AG04449 (cell line): ENCODE data around the gene BLTP3B.
"Not testable (repeated sequence)": the region's sequence is repeated elsewhere in the genome, so short reads cannot be mapped to it uniquely, and the experiment has no call there.

ENCODE experiments used
- CTCF ChIA-PET: fragments of 350-600 bp; formaldehyde crosslinking; extraction: SDS; loops from one replicate; lab custom pipeline; 2021; ENCODE audit warnings: antibody characterized with exemption; lab: Yijun Ruan, JAX
- POLR2A ChIA-PET: fragments of 400-600, 350-600 bp; formaldehyde crosslinking; extraction: SDS; loops from one replicate; lab custom pipeline; 2020; ENCODE audit warnings: antibody characterized with exemption, inconsistent platforms; lab: Yijun Ruan, JAX
- DNase-seq: peaks from one replicate; pipeline ENCODE4 v3.0.0-alpha.2; 2010; ENCODE audit warnings: low read depth, low spot score
- H3K4me3 ChIP-seq: 2 replicates; pipeline ENCODE4 v1.5.1; 2011; ENCODE audit warnings: low read depth, mild to moderate bottlenecking, control low read depth, low read length
- CTCF ChIP-seq: IDR thresholded peaks from one replicate; pipeline ENCODE4 v1.5.1; 2011; ENCODE audit warnings: mild to moderate bottlenecking, moderate library complexity, low read length, control low read depth, inconsistent platforms; ENCODE audit not compliant: insufficient read depth; ENCODE audit errors: missing control alignments

The BLTP3B gene

GRCh38 chr12:100142851-100143559 is at the start of gene BLTP3B:
BLTP3B (minus strand) TSS chr12:100142874; CDS start chr12:100142635, 239 bp downstream.
- ChIA-PET CTCF (interaction anchor here (1.2 to 3.8 kb wide), 2 partner anchors 12 to 41 kb away, joined by 3 to 39 read pairs; no protein-coding TSS in a partner anchor), POLR2A (no interaction called here)
- TF ChIP-seq CTCF, result no peak
- peak within 1 kb of the TSS; percentile 91 for H3K4me3 ChIP-seq
- no peak for DNase-seq

GRCh38 chr12:100189636-100190394 is 47.1 kb upstream of the BLTP3B start:
- CTCF ChIA-PET, result no interaction called here
- DNase-seq, result no peak
- POLR2A ChIA-PET, result no interaction called here
- no peak for TF ChIP-seq CTCF
- no peak overlapping the region for H3K4me3 ChIP-seq

GRCh38 chr12:100188888-100189635 is 46.4 kb upstream of the BLTP3B start:
- CTCF ChIA-PET, result interaction anchor here (0.6 to 0.8 kb wide), 2 partner anchors 24 to 372 kb away, joined by 3 read pairs; no protein-coding TSS in a partner anchor
- POLR2A ChIA-PET, result not testable (repeated sequence)

GRCh38 chr12:100187857-100188519 is 45.3 kb upstream of the BLTP3B start:
- ChIA-PET CTCF (interaction anchor here (0.6 to 0.9 kb wide), 3 partner anchors 23 to 371 kb away, joined by 3 read pairs; no protein-coding TSS in a partner anchor), POLR2A (no interaction called here)
- H3K4me3 ChIP-seq, result no peak overlapping the region
- no peak for TF ChIP-seq CTCF
- no peak for DNase-seq

More at GRCh38 chr12:100188888-100189635, 46.4 kb upstream of the BLTP3B start:
- not testable (repeated sequence) for H3K4me3 ChIP-seq, DNase-seq

- CTCF ChIA-PET, result interaction anchor here (0.9 to 1.2 kb wide), 3 partner anchors 13 to 32 kb away, joined by 3 to 4 read pairs (median 4); no protein-coding TSS in a partner anchor
- no peak for DNase-seq
- no peak overlapping the region for H3K4me3 ChIP-seq
- no peak for TF ChIP-seq CTCF
- POLR2A ChIA-PET, result no interaction called here
Observed at GRCh38 chr12:100187068-100187467, 44.4 kb upstream of the BLTP3B start.

GRCh38 chr12:100186071-100186470 is 43.4 kb upstream of the BLTP3B start:
- no peak for TF ChIP-seq CTCF
- no peak overlapping the region for H3K4me3 ChIP-seq
- POLR2A ChIA-PET, result interaction anchor here (0.9 kb wide), 1 partner anchor 14 kb away, joined by 3 read pairs; no protein-coding TSS in a partner anchor
- CTCF ChIA-PET, result interaction anchor here (1.2 kb wide), 2 partner anchors 12 to 31 kb away, joined by 4 read pairs; no protein-coding TSS in a partner anchor
- no peak for DNase-seq
